GM12892 (cell line): ENCODE data around the gene CAMTA1.

Experiments used
- POLR2A ChIP-seq: IDR thresholded peaks from 2 replicates; pipeline ENCODE4 v1.6.1; 2011; ENCODE audit warnings: low read depth, low read length, control low read depth
- POLR2AphosphoS5 ChIP-seq: IDR thresholded peaks from 2 replicates; pipeline ENCODE4 v1.6.1; 2011; ENCODE audit warnings: low read depth, low read length, control low read depth

GRCh38 chr1:7482077-7482476 lies 696.8 kb downstream of the CAMTA1 start:
- TF ChIP-seq POLR2A (no peak), POLR2AphosphoS5 (no peak)
